Measurements from ENCODE around the gene FHIT.
"Not testable (repeated sequence)": the region's sequence is repeated elsewhere in the genome, so short reads cannot be mapped to it uniquely, and the experiment has no call there.

The FHIT gene

GRCh38 chr3:60673123-60673522 is 578.1 kb downstream of the FHIT start:
- no peak for DNase-seq

- not testable (repeated sequence) for DNase-seq
Observed at GRCh38 chr3:60672337-60672736, 578.9 kb downstream of the FHIT start.

GRCh38 chr3:60669636-60670035 is 581.6 kb downstream of the FHIT start:
- no peak for DNase-seq

- no peak for DNase-seq
Observed at GRCh38 chr3:60660026-60660425, 591.2 kb downstream of the FHIT start.

GRCh38 chr3:60659098-60659497 is 592.2 kb downstream of the FHIT start:
- DNase-seq, result no peak

- no peak for DNase-seq
Observed at GRCh38 chr3:60657972-60658371, 593.3 kb downstream of the FHIT start.

GRCh38 chr3:60652829-60653228 is 598.4 kb downstream of the FHIT start:
- DNase-seq, result no peak

- no peak for DNase-seq
Observed at GRCh38 chr3:60651799-60652198, 599.5 kb downstream of the FHIT start.

- DNase-seq, result no peak
Observed at GRCh38 chr3:60650171-60650570, 601.1 kb downstream of the FHIT start.

GRCh38 chr3:60645801-60646200 is 605.5 kb downstream of the FHIT start:
- no peak for DNase-seq

- no peak for DNase-seq
Observed at GRCh38 chr3:60643831-60644230, 607.4 kb downstream of the FHIT start.

- no peak for DNase-seq
Observed at GRCh38 chr3:60641354-60641753, 609.9 kb downstream of the FHIT start.

- DNase-seq, result no peak
Observed at GRCh38 chr3:60636846-60637245, 614.4 kb downstream of the FHIT start.

GRCh38 chr3:60633644-60634043 is 617.6 kb downstream of the FHIT start:
- DNase-seq, result no peak

GRCh38 chr3:60631509-60631908 is 619.7 kb downstream of the FHIT start:
- DNase-seq, result no peak

GRCh38 chr3:60630953-60631352 is 620.3 kb downstream of the FHIT start:
- DNase-seq, result no peak

- no peak for DNase-seq
Observed at GRCh38 chr3:60629816-60630215, 621.4 kb downstream of the FHIT start.

GRCh38 chr3:60622349-60622748 is 628.9 kb downstream of the FHIT start:
- no peak for DNase-seq

- DNase-seq, result no peak
Observed at GRCh38 chr3:60617188-60617587, 634.1 kb downstream of the FHIT start.

GRCh38 chr3:60613769-60614303 is 637.4 kb downstream of the FHIT start:
- no peak for DNase-seq

GRCh38 chr3:60610441-60611112 is 640.7 kb downstream of the FHIT start:
- no peak for DNase-seq

- DNase-seq, result no peak
Observed at GRCh38 chr3:60609446-60609845, 641.8 kb downstream of the FHIT start.

GRCh38 chr3:60603860-60604259 is 647.4 kb downstream of the FHIT start:
- no peak for DNase-seq

GRCh38 chr3:60600848-60601247 is 650.4 kb downstream of the FHIT start:
- no peak for DNase-seq

GRCh38 chr3:60599586-60599985 is 651.7 kb downstream of the FHIT start:
- DNase-seq, result no peak
